ENCODE measurements around the gene DELE1. TPM values are rescaled to one million over a fixed set of nuclear protein-coding genes. Genes with fewer than 3 reads are reported as not detected.

The DELE1 gene
- total and polyA plus RNA-seq, 2 donors (not counting 1 experiment from before 2014, with no cell fraction given), result 124 to 127 TPM

DNA sequence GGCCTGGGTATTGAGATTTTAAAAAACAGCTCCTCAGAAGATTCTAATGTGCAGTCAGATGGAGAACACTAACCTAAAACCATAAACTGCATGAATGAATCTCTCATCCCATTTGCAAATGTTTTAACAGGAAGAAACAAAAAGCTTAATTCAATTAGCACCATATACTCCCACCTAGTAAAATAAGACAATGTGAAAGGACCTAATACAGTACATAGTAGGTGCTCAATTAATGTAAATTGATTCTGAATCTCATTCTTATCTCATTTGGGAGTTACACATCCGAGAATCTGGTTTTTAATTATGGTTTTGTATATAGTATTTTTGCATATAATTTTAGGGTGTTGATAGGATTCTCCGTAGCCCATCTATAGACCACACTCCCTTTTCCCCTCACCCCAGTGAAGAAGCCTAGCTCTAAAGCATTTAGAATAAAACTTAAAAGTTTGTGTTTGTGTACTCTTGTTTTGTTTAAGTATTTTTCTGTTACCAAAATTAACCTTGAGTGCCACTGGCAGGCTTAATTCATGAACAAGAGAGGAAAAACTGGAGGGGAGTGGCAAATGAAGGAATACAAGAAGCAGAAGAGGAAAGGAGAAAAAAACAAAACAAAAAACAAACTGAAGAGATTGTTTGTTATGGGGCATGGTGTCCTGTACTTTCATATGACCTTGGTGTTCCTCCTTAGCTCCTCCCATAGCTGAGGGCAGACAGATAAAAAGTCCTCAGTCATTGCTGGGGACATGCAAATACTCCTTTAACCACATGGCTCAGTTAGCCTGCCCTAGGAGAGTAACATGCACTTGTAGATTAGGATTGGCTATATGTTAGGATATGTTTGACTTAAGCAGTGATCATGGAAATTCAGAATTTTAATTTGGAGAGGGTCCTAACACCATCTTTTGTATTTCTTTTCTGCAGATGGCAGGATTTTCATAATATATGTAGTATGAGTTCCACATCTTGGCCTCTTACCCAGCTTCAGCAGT, 46.4 kb downstream of the DELE1 start:
- no peaks in the 10 kb centered on the region for H3K27me3 Mint-ChIP-seq
- no peaks in the 10 kb centered on the region for H4K20me1 ChIP-seq (ENCODE audit: control insufficient read depth, insufficient read depth, low read length, poor library complexity, severe bottlenecking)
- WGBS (ENCODE audit: insufficient coverage), result no CpG with 5 or more reads among the region's 2 CpGs
- intact Hi-C loops (cut with micrococcal nuclease), result loop anchor here (1.0 to 2.0 kb wide), 8 partner anchors 10 to 333 kb away; partner anchors contain the start of genes DELE1, FCHSD1, GNPDA1 and NDFIP1
- ChIA-PET POLR2A (interaction anchor here (0.5 to 1.7 kb wide), 7 partner anchors 9 to 649 kb away, joined by 4 to 11 read pairs (median 6); partner anchors contain the start of genes DELE1, FCHSD1 and TAF7), CTCF (interaction anchor here (0.8 to 4.8 kb wide), 28 partner anchors 8 to 403 kb away, joined by 3 to 62 read pairs (median 5); partner anchors contain the start of genes DELE1, FCHSD1, GNPDA1 and HDAC3)
- H3K9me3 ChIP-seq (ENCODE audit: control extremely low read depth in 1 of 3, control insufficient read depth in 2 of 3, insufficient read depth in 1 of 3, low read length in 2 of 3), result no peaks in the 10 kb centered on the region
- peaks cover 19 to 34% of the 10 kb centered on the region in 2 donors for H3K4me1 ChIP-seq (ENCODE audit: control insufficient read depth in 2 of 2, insufficient read depth in 2 of 2, low read length in 2 of 2)
- H2AFZ ChIP-seq (ENCODE audit: insufficient read depth, low read depth, low read length, poor library complexity, severe bottlenecking), result peak overlapping the region; percentile 92
- H3K4me2 ChIP-seq (replicated peaks; ENCODE audit: low read depth, low read length, poor library complexity, severe bottlenecking), result peak overlapping the region; percentile 89
- H3K4me1 Mint-ChIP-seq, result peaks cover 43% of the 10 kb centered on the region
- H3K27ac ChIP-seq (ENCODE audit: low read length in 2 of 2), result peak overlapping the region; percentile 90 to 93
- peaks cover 7% of the 10 kb centered on the region for H3K79me2 ChIP-seq (ENCODE audit: control insufficient read depth, insufficient read depth, low read length)
- H3K4me3 ChIP-seq (ENCODE audit: control extremely low read depth in 1 of 5, extremely low read depth in 1 of 5, insufficient read depth in 1 of 5, low read depth in 2 of 5, low read length in 4 of 5), result peak overlapping the region; percentile 53 to 95 (median 77)
- H3K4me3 Mint-ChIP-seq, result peak overlapping the region; percentile 96
- no peaks in the 10 kb centered on the region for H3K9me3 Mint-ChIP-seq (ENCODE audit: insufficient read depth)
- TF ChIP-seq EZH2 (IDR thresholded peaks at IDR 0.05; ENCODE audit: borderline replicate concordance, insufficient read depth, low read depth, low read length, poor library complexity, severe bottlenecking), result no peak
- TF ChIP-seq, protein P1, sequence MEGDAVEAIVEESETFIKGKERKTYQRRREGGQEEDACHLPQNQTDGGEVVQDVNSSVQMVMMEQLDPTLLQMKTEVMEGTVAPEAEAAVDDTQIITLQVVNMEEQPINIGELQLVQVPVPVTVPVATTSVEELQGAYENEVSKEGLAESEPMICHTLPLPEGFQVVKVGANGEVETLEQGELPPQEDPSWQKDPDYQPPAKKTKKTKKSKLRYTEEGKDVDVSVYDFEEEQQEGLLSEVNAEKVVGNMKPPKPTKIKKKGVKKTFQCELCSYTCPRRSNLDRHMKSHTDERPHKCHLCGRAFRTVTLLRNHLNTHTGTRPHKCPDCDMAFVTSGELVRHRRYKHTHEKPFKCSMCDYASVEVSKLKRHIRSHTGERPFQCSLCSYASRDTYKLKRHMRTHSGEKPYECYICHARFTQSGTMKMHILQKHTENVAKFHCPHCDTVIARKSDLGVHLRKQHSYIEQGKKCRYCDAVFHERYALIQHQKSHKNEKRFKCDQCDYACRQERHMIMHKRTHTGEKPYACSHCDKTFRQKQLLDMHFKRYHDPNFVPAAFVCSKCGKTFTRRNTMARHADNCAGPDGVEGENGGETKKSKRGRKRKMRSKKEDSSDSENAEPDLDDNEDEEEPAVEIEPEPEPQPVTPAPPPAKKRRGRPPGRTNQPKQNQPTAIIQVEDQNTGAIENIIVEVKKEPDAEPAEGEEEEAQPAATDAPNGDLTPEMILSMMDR (IDR thresholded peaks at IDR 0.05), result no peak
- H3K9ac ChIP-seq (ENCODE audit: low read length), result peak overlapping the region; percentile 89
- peak; percentile 61 for DNase-seq
- H3K36me3 ChIP-seq (replicated peaks in 1 of 2; ENCODE audit: control extremely low read depth in 1 of 2, control insufficient read depth in 1 of 2, extremely low read depth in 1 of 2, insufficient read depth in 2 of 2, low read length in 1 of 2), result peaks cover 0 to 18% of the 10 kb centered on the region in 2 experiments
- H3K27me3 ChIP-seq (replicated peaks in 1 of 4; ENCODE audit: control extremely low read depth in 1 of 4, control insufficient read depth in 3 of 4, insufficient read depth in 4 of 4, low read length in 3 of 4), result no peaks in the 10 kb centered on the region
- ATAC-seq (ENCODE audit: low read depth), result no peak
- H3K27ac Mint-ChIP-seq, result peak overlapping the region; percentile 98
